ENCODE data around the gene CD80. TPM values are rescaled to one million over a fixed set of nuclear protein-coding genes. Genes with fewer than 3 reads are reported as not detected.

The CD80 gene
- total and polyA plus RNA-seq, 10 of the 15 experiments (the other 5 are each of a cell fraction or from before 2014, with no cell fraction given), result 41.4 to 137 (median 58.1) TPM

- TF ChIP-seq IRF4 (IDR thresholded peaks at IDR 0.05; ENCODE audit: low read depth, low read length), result no peak
- no peak for TF ChIP-seq ZBTB33 (IDR thresholded peaks at IDR 0.05)
- no peak for TF ChIP-seq YBX1 (IDR thresholded peaks at IDR 0.05)
- no peak for TF ChIP-seq RB1 (IDR thresholded peaks at IDR 0.05; ENCODE audit: borderline replicate concordance)
- no peak for TF ChIP-seq ZZZ3 (IDR thresholded peaks at IDR 0.05; ENCODE audit: control insufficient read depth, insufficient read length, low read depth)
- peak; percentile 67 for TF ChIP-seq JUNB (IDR thresholded peaks at IDR 0.05)
- no peak; the same call in none of the 2 replicates for TF ChIP-seq CBX5 (IDR thresholded peaks at IDR 0.05; ENCODE audit: low read depth)
- no peak for TF ChIP-seq NBN (IDR thresholded peaks at IDR 0.05)
- no peak for TF ChIP-seq BACH1 (IDR thresholded peaks at IDR 0.05; ENCODE audit: borderline replicate concordance)
- no peak; the same call in 1 of the 2 replicates for TF ChIP-seq RELB (IDR thresholded peaks at IDR 0.05; ENCODE audit: low read depth)
- no peak for TF ChIP-seq EP300 (IDR thresholded peaks at IDR 0.05; ENCODE audit: borderline replicate concordance in 1 of 2, control insufficient read depth in 1 of 2, low read depth in 2 of 2, low read length in 2 of 2)
- TF ChIP-seq CUX1 (IDR thresholded peaks at IDR 0.05; ENCODE audit: insufficient replicate concordance, low read depth, low read length), result no peak
- TF ChIP-seq NFYB (IDR thresholded peaks at IDR 0.05; ENCODE audit: insufficient read depth, low read depth, low read length), result no peak
- TF ChIP-seq MYC (IDR thresholded peaks at IDR 0.05; ENCODE audit: insufficient read depth, insufficient read length, insufficient replicate concordance, low read length, severe bottlenecking), result no peak
- TF ChIP-seq SREBF2 (IDR thresholded peaks at IDR 0.05; ENCODE audit: low read length), result no peak
- no peak for TF ChIP-seq E2F8 (IDR thresholded peaks at IDR 0.05; ENCODE audit: low read depth, partially characterized antibody)
- TF ChIP-seq KLF5 (IDR thresholded peaks at IDR 0.05; ENCODE audit: partially characterized antibody), result no peak
- TF ChIP-seq KDM1A (IDR thresholded peaks at IDR 0.05; ENCODE audit: borderline replicate concordance), result no peak
- TF ChIP-seq STAT3 (IDR thresholded peaks at IDR 0.05; ENCODE audit: low read depth, low read length), result no peak
These were observed 9.1 kb downstream of the CD80 start (continued) for GRCh38 chr3:119550192-119550910.
